Gastrocnemius medialis (tissue), 4 donors: ENCODE measurements around the gene NSF. TPM values are rescaled to one million over a fixed set of nuclear protein-coding genes. Genes with fewer than 3 reads are reported as not detected.
"Not testable (repeated sequence)": the region's sequence is repeated elsewhere in the genome, so short reads cannot be mapped to it uniquely, and the experiment has no call there.

Source experiments
- ATAC-seq, 2 donors: fragments of 150-250 bp; one replicate each; pipeline ENCODE4 v1.9.1; 2016
- DNase-seq, 2 donors: peaks; one replicate each; pipeline ENCODE4 v3.0.0-alpha.2; 2019
- H3K27ac ChIP-seq, 4 donors: fragments of 200-600 bp; sonication (generic); 1 replicate in 1 of 4; 2 replicates in 3 of 4; pipeline ENCODE4 v1.5.1; 2016 to 2018; ENCODE audit warnings: mild to moderate bottlenecking in 2 of 4, moderate library complexity in 1 of 4
- H3K27me3 ChIP-seq, 3 donors: fragments of 200-600 bp; sonication (generic) in 2 of 3; 1 replicate in 1 of 3; 2 replicates in 2 of 3; pipeline versions ENCODE4 v1.5.1 to v1.6.0; 2016 to 2019; ENCODE audit warnings: mild to moderate bottlenecking in 1 of 3, moderate library complexity in 1 of 3
- H3K36me3 ChIP-seq, 2 donors: fragments of 200-600 bp; sonication (generic) in 1 of 2; one replicate each; pipeline ENCODE4 v1.5.1; 2017 to 2018
- H3K4me1 ChIP-seq, 2 donors: fragments of 200-600 bp; sonication (generic) in 1 of 2; one replicate each; pipeline ENCODE4 v1.5.1; 2016 to 2017; ENCODE audit warnings: mild to moderate bottlenecking in 2 of 2
- H3K4me3 ChIP-seq, 4 donors: fragments of 200-600 bp; sonication (generic) in 3 of 4; 1 replicate in 1 of 4; 2 replicates in 3 of 4; pipeline ENCODE4 v1.5.1; 2016 to 2019; ENCODE audit warnings: mild to moderate bottlenecking in 2 of 4
- H3K9me3 ChIP-seq, 3 donors: fragments of 200-600 bp; sonication (generic) in 2 of 3; 1 replicate in 1 of 3; 2 replicates in 2 of 3; pipeline ENCODE4 v1.5.1; 2016 to 2019
- in situ Hi-C, 4 donors: fragments of 200-750 bp; cut with MboI; loops; one replicate each; pipeline versions ENCODE4 v1.15.0 to v1.8.0; 2017; ENCODE audit warnings: low sequenced_read_pairs in 4 of 4
- intact Hi-C: fragments of 100-400 bp; cut with DNase I; formaldehyde crosslinking; loops from one replicate; pipeline ENCODE4 v1.15.1; 2023; ENCODE audit warnings: low total_unique reads
- total RNA-seq, 4 donors: library from RNA; depleted of rRNA; stranded (reverse); fragments of >200 nt; gene quantifications; one replicate each; pipeline versions ENCODE4 v1.1.0 to v1.2.3, GENCODE V29; 2016
- TF ChIP-seq, protein P1 (sequence below), 5 experiments: fragments of 450-650 bp in 3 of 5; fragments of 200-600 bp in 2 of 5; sonication (generic) in 2 of 5; IDR thresholded peaks in 4 of 5; conservative IDR thresholded peaks in 1 of 5; 1 replicate in 4 of 5; 2 replicates in 1 of 5; pipeline ENCODE4 v1.5.1; 2016 to 2019; ENCODE audit warnings: antibody characterized with exemption in 5 of 5, mild to moderate bottlenecking in 3 of 5, moderate library complexity in 3 of 5

NSF gene
- total RNA-seq, 4 donors from 2014 or later, result 24.5 to 67.0 (median 42.5) TPM

- H3K9me3 ChIP-seq, DNase-seq, H3K4me3 ChIP-seq, intact Hi-C loops, H3K27me3 ChIP-seq, in situ Hi-C loops, H3K36me3 ChIP-seq, H3K27ac ChIP-seq, H3K4me1 ChIP-seq: not testable (repeated sequence)
- ATAC-seq, result peak in 1 of 2 donors; percentile 26
These were observed 44.4 kb downstream of the NSF start for GRCh38 chr17:46634844-46635243.

GRCh38 chr17:46641861-46642656 is 51.6 kb downstream of the NSF start:
- H3K27me3 ChIP-seq, ATAC-seq, H3K27ac ChIP-seq, in situ Hi-C loops, H3K4me1 ChIP-seq, H3K4me3 ChIP-seq, H3K9me3 ChIP-seq, H3K36me3 ChIP-seq, DNase-seq, intact Hi-C loops: not testable (repeated sequence)
- TF ChIP-seq, protein P1, sequence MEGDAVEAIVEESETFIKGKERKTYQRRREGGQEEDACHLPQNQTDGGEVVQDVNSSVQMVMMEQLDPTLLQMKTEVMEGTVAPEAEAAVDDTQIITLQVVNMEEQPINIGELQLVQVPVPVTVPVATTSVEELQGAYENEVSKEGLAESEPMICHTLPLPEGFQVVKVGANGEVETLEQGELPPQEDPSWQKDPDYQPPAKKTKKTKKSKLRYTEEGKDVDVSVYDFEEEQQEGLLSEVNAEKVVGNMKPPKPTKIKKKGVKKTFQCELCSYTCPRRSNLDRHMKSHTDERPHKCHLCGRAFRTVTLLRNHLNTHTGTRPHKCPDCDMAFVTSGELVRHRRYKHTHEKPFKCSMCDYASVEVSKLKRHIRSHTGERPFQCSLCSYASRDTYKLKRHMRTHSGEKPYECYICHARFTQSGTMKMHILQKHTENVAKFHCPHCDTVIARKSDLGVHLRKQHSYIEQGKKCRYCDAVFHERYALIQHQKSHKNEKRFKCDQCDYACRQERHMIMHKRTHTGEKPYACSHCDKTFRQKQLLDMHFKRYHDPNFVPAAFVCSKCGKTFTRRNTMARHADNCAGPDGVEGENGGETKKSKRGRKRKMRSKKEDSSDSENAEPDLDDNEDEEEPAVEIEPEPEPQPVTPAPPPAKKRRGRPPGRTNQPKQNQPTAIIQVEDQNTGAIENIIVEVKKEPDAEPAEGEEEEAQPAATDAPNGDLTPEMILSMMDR (IDR thresholded peaks at IDR 0.05 in 4 of 5, conservative IDR thresholded peaks at IDR 0.05 in 1 of 5), result peak in 1 of 5 experiments; percentile 32

DNA sequence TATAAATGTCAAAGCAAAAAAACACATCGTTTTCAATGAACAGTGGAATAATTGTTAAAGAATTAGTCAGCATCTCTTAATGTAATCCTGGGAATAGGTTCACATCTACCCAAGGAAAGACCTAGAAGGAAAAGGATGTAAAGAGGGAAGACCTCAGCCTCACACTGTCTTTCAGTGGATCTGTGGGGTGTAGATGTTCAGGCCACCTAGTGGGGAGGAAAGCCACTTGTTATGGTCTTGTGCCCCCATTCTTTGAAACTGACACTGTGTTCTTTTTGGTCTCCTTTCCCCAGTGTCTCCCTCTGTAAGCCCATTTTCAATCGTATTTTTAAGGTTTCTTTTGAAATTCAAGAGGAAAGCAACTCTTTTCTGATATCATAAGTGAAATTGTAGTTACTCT is 56.8 kb downstream of the NSF start:
- H3K4me3 ChIP-seq, intact Hi-C loops, DNase-seq, H3K9me3 ChIP-seq, H3K27me3 ChIP-seq, ATAC-seq, H3K27ac ChIP-seq, H3K4me1 ChIP-seq, in situ Hi-C loops, H3K36me3 ChIP-seq: not testable (repeated sequence)

DNA sequence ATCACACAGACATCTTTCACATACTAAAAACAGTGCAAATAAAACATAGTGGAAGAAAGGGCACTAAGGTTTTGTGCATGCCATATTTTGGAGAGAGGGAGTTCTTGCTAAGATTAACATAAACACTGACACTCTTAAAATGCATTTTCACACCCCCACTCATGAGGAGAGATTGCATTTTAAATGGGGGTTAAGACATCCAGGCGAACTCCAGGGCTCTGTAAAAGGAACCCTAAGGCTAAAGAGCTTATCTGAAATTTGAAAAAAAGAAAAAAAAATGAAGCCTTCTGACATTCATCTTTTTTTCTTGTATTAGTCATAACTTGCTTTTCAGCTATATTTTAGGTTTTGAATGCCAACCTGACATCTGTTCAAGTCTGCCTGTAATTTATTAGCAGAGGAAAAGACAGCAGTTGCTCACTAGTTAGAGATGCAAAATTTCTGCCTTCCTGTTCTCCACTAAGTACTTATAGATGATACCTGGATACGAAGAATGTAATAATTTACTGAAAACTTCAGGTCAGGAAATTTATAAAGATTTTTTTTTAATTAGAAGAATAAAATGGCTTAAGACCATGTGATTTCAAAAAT is 57.3 kb downstream of the NSF start:
- intact Hi-C loops, H3K27ac ChIP-seq, H3K27me3 ChIP-seq, H3K4me1 ChIP-seq, ATAC-seq, DNase-seq, H3K4me3 ChIP-seq, H3K9me3 ChIP-seq, H3K36me3 ChIP-seq, in situ Hi-C loops: not testable (repeated sequence)

DNA sequence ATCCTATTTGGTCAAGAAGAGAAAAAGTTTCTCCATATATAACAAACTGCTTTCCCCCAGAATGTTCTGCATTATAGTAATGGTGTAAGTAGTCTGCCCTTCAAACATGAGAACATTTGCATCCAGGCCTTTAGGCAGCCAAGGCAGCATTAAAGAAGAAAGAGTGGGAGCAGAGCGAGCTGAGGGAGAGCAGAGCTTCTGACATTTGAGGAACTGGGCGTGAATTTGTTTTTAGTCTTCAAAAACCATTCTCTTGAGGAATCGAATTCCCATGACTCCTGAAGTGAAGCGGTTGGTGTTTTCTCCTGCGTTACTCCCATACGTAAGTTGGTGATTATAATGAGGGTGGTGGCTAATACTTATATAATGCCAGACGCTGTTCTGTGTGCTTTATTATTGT is 58.8 kb downstream of the NSF start:
- intact Hi-C loops, DNase-seq, in situ Hi-C loops: not testable (repeated sequence)

GRCh38 chr17:46652024-46652643 is 61.7 kb downstream of the NSF start:
- H3K27ac ChIP-seq, H3K4me1 ChIP-seq, in situ Hi-C loops, H3K4me3 ChIP-seq, DNase-seq, H3K27me3 ChIP-seq, H3K9me3 ChIP-seq, H3K36me3 ChIP-seq, intact Hi-C loops: not testable (repeated sequence)
- peak; percentile 78 to 95 for ATAC-seq

More for the DNA sequence above, 58.8 kb downstream of the NSF start:
- H3K4me1 ChIP-seq, H3K27ac ChIP-seq, ATAC-seq, H3K27me3 ChIP-seq, H3K36me3 ChIP-seq, H3K4me3 ChIP-seq, H3K9me3 ChIP-seq: not testable (repeated sequence)

- intact Hi-C loops, DNase-seq, H3K4me3 ChIP-seq, ATAC-seq, in situ Hi-C loops, H3K36me3 ChIP-seq, H3K27me3 ChIP-seq, H3K9me3 ChIP-seq, H3K27ac ChIP-seq, H3K4me1 ChIP-seq: not testable (repeated sequence)
These were observed 67.8 kb downstream of the NSF start for GRCh38 chr17:46658235-46658634.

- H3K9me3 ChIP-seq, H3K36me3 ChIP-seq, H3K27ac ChIP-seq, in situ Hi-C loops, ATAC-seq, H3K4me3 ChIP-seq, H3K4me1 ChIP-seq, intact Hi-C loops, H3K27me3 ChIP-seq, DNase-seq: not testable (repeated sequence)
These were observed 69.2 kb downstream of the NSF start for GRCh38 chr17:46659702-46660101.

DNA sequence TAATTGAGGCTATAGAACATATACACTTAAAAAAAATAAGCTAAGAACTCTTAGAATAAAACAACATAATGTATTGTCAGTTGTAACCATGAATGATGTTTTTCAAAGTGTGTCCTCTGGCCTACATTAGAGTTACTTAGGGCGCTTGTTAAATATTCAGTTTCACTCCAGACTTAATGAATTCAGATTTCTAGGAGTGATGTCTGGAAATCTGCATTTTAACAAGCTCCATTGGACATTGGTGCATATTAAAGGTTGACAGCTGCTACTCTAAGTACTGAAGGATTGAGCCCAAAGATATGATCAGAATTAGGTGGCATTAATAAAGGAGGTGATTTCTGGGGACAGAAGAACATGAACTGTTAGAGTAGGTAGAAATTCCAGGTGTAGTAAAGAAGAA is 72.7 kb downstream of the NSF start:
- in situ Hi-C loops, H3K27ac ChIP-seq, H3K27me3 ChIP-seq, DNase-seq, H3K4me1 ChIP-seq, H3K9me3 ChIP-seq, ATAC-seq, H3K4me3 ChIP-seq, H3K36me3 ChIP-seq, intact Hi-C loops: not testable (repeated sequence)

DNA sequence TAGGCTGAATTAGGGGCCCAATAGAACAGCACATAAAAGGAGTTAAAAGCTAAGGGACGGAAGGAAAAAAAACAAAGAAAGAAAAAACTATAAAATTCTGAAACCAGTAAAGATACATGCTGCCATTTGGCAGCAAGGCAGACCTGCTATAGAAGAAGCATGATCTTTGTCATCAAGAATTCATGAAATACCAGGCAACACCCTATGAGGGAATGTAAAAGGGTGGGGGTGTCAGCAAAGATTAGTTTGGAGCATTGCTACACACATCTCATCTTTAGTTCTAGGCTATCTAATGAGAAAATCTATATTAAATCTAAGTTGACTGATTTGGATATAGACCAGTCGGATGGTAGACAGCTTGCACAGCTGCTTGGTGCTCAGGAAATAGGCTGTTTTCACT is 73.1 kb downstream of the NSF start:
- ATAC-seq, H3K4me3 ChIP-seq, H3K27me3 ChIP-seq, H3K27ac ChIP-seq, intact Hi-C loops, H3K36me3 ChIP-seq, H3K9me3 ChIP-seq, in situ Hi-C loops, DNase-seq, H3K4me1 ChIP-seq: not testable (repeated sequence)

- H3K9me3 ChIP-seq, H3K27ac ChIP-seq, H3K27me3 ChIP-seq, DNase-seq, H3K36me3 ChIP-seq, in situ Hi-C loops, intact Hi-C loops, H3K4me1 ChIP-seq, H3K4me3 ChIP-seq, ATAC-seq: not testable (repeated sequence)
These were observed 75.5 kb downstream of the NSF start for GRCh38 chr17:46665969-46666368.
